GM12878 (cell line): ENCODE data around the gene SLC23A1. TPM values are rescaled to one million over a fixed set of nuclear protein-coding genes. Genes with fewer than 3 reads are reported as not detected.
A peak's percentile ranks its signal among the peaks of the same experiment; 100 is the strongest.

ENCODE experiments used
- ATAC-seq: fragments of 200-7000 bp; cut with Tn5 transposase; 3 replicates; pipeline ENCODE4 v1.9.1; 2020; ENCODE audit warnings: mild to moderate bottlenecking, moderate library complexity
- BruUV-seq: library from RNA; stranded (reverse); fragments of 400-500 nt; replicated peaks from 2 replicates; lab custom pipeline; 2021; lab: Mats Ljungman, UMichigan
- CTCF ChIA-PET: fragments of 300-600 bp; sonication (Branson Sonifier 250); formaldehyde crosslinking; extraction: SDS; loops from one replicate; lab custom pipeline; 2021; ENCODE audit warnings: inconsistent platforms; lab: Yijun Ruan, JAX
- POLR2A ChIA-PET: fragments of 350-600 bp; formaldehyde crosslinking; extraction: SDS; loops from one replicate; lab custom pipeline; 2021; ENCODE audit warnings: inconsistent platforms; lab: Charles Lee
- RAD21 ChIA-PET: fragments of 300-600 bp; sonication (Branson Sonifier 250); formaldehyde crosslinking; loops from one replicate; lab custom pipeline; 2023; ENCODE audit warnings: antibody characterized with exemption; ENCODE audit not compliant: unreplicated experiment; lab: Charles Lee
- SMC1A ChIA-PET: fragments of 300-600 bp; sonication (Branson Sonifier 250); formaldehyde crosslinking; loops from one replicate; lab custom pipeline; 2023; ENCODE audit not compliant: unreplicated experiment, uncharacterized antibody; lab: Charles Lee
- DNase-seq: peaks from one replicate; pipeline ENCODE4 v3.0.0-alpha.2; 2011; ENCODE audit warnings: low read depth, low spot score
- FAIRE-seq: peaks from 3 replicates; lab custom pipeline; 2011; peaks lifted over from hg19 to GRCh38; lab: Jason Lieb, UNC
- H2AFZ ChIP-seq: 2 replicates; pipeline ENCODE4 v1.6.0; 2011; ENCODE audit warnings: low read depth, low read length, control low read depth; ENCODE audit not compliant: control insufficient read depth
- H3K27ac ChIP-seq: 2 replicates; pipeline ENCODE4 v1.5.1; 2011; ENCODE audit warnings: control low read depth; ENCODE audit not compliant: control insufficient read depth, insufficient read depth
- H3K27me3 ChIP-seq, 2 experiments: replicated peaks in 1 of 2; 2 replicates each; pipeline versions ENCODE4 v1.6.0 to v1.6.1; 2011; ENCODE audit warnings: low read length in 1 of 2; ENCODE audit not compliant: control insufficient read depth in 2 of 2, insufficient read depth in 2 of 2
- H3K36me3 ChIP-seq, 2 experiments: 2 replicates each; pipeline ENCODE4 v1.5.1; 2011; ENCODE audit warnings: low read length in 1 of 2; ENCODE audit not compliant: control insufficient read depth in 2 of 2, insufficient read depth in 2 of 2
- H3K4me1 ChIP-seq: 2 replicates; pipeline ENCODE4 v1.6.1; 2011; ENCODE audit warnings: mild to moderate bottlenecking, low read length, moderate library complexity, mixed read lengths; ENCODE audit not compliant: control insufficient read depth, insufficient read depth
- H3K4me2 ChIP-seq: 2 replicates; pipeline ENCODE4 v1.6.0; 2011; ENCODE audit warnings: control low read depth; ENCODE audit not compliant: control insufficient read depth, insufficient read depth
- H3K4me3 ChIP-seq: fragments of 200-600 bp; sonication (generic); 2 replicates; pipeline ENCODE4 v1.5.1; 2016
- H3K79me2 ChIP-seq: 2 replicates; pipeline ENCODE4 v1.6.0; 2011; ENCODE audit warnings: low read length; ENCODE audit not compliant: control insufficient read depth, insufficient read depth
- H3K9ac ChIP-seq: 2 replicates; pipeline ENCODE4 v1.8.0; 2011; ENCODE audit warnings: low read length, control low read depth, mixed read lengths; ENCODE audit not compliant: control insufficient read depth, insufficient read depth
- H3K9me3 ChIP-seq: replicated peaks from 3 replicates; pipeline ENCODE4 v1.5.1; 2011; ENCODE audit warnings: mild to moderate bottlenecking, low read length; ENCODE audit not compliant: control insufficient read depth, insufficient read depth
- H4K20me1 ChIP-seq: 2 replicates; pipeline ENCODE4 v1.6.0; 2011; ENCODE audit not compliant: control insufficient read depth, insufficient read depth
- CBX5 ChIP-seq: sonication (generic); IDR thresholded peaks from 2 replicates; pipeline ENCODE4 v1.6.1; 2016; ENCODE audit warnings: low read depth, moderate library complexity, mild to moderate bottlenecking, inconsistent platforms
- EED ChIP-seq: sonication (generic); IDR thresholded peaks from 2 replicates; pipeline ENCODE4 v1.6.1; 2016; ENCODE audit warnings: antibody characterized with exemption, low read depth
- GABPA ChIP-seq: IDR thresholded peaks from 2 replicates; pipeline ENCODE4 v1.6.1; 2014; ENCODE audit warnings: antibody characterized with exemption, low read depth, mild to moderate bottlenecking, inconsistent platforms
- HDAC6 ChIP-seq: fragments of 200-600 bp; sonication (generic); IDR thresholded peaks from one replicate; pipeline ENCODE4 v1.8.0; 2017; ENCODE audit warnings: antibody characterized with exemption; ENCODE audit not compliant: unreplicated experiment
- JUNB ChIP-seq: IDR thresholded peaks from 2 replicates; pipeline ENCODE4 v1.6.1; 2016; ENCODE audit warnings: antibody characterized with exemption, mild to moderate bottlenecking
- RELB ChIP-seq: fragments of 450-650 bp; IDR thresholded peaks from 2 replicates; pipeline ENCODE4 v1.6.1; 2017; ENCODE audit warnings: low read depth, mild to moderate bottlenecking, moderate library complexity
- SRF ChIP-seq, 2 experiments: IDR thresholded peaks; 2 replicates each; pipeline ENCODE4 v1.6.1; 2011; ENCODE audit warnings: low read depth in 2 of 2, low read length in 2 of 2, mild to moderate bottlenecking in 1 of 2, moderate library complexity in 1 of 2
- ZNF687 ChIP-seq: fragments of 450-650 bp; IDR thresholded peaks from 2 replicates; pipeline ENCODE4 v1.6.1; 2017; ENCODE audit warnings: mild to moderate bottlenecking, moderate library complexity
- WGBS: methylation state at CpG from one replicate; pipeline ENCODE4 v1.1.6; 2016; ENCODE audit warnings: low lambda C conversion rate; ENCODE audit not compliant: insufficient replicate concordance, insufficient coverage; ENCODE audit errors: missing lambda C conversion rate; 5-methylcytosine and 5-hydroxymethylcytosine counted together
- in situ Hi-C: fragments of 300-500 bp; cut with MboI; formaldehyde crosslinking; loops from 9 replicates; pipeline ENCODE4 v1.14.3; 2018; ENCODE audit warnings: mixed read lengths
- intact Hi-C: fragments of 100-400 bp; cut with micrococcal nuclease; formaldehyde crosslinking; loops from one replicate; pipeline ENCODE4 v1.14.2; 2022; ENCODE audit not compliant: unreplicated experiment
- polyA plus RNA-seq, 11 experiments: library from polyadenylated mRNA; depleted of rRNA in 4 of 11; unstranded in 6 of 11; stranded (reverse) in 5 of 11; fragments of >200 nt; fragmentation: Nextera tagmentation in 4 of 11; fragmentation: Illumina TruSeq in 1 of 11; extraction: Ambion mirVana in 4 of 11; extraction: Trizol in 1 of 11; gene quantifications; 1 replicate in 1 of 11; 2 replicates in 10 of 11; pipeline versions ENCODE4 v1.2.1 to v1.2.3, GENCODE V29; 2011 to 2016; ENCODE audit warnings: inconsistent platforms in 2 of 11, missing spikeins in 2 of 11, low read depth in 1 of 11
- total RNA-seq, 4 experiments: library from RNA; depleted of rRNA in 3 of 4; stranded (reverse); fragments of >200 nt in 3 of 4; fragmentation: Illumina TruSeq in 1 of 4; extraction: Trizol in 1 of 4; gene quantifications; 2 replicates each; pipeline versions ENCODE4 v1.2.1 to v1.2.3, GENCODE V29; 2013 to 2021
- TF ChIP-seq, protein P1 (sequence below): fragments of 450-650 bp; IDR thresholded peaks from 2 replicates; pipeline ENCODE4 v1.6.1; 2018; ENCODE audit warnings: mild to moderate bottlenecking, low read depth, moderate library complexity; ENCODE audit not compliant: partially characterized antibody
- TF ChIP-seq, protein P2 (sequence below): fragments of 450-650 bp; IDR thresholded peaks from 2 replicates; pipeline ENCODE4 v1.6.1; 2017; ENCODE audit warnings: mild to moderate bottlenecking, low read depth, inconsistent platforms; ENCODE audit not compliant: poor library complexity, severe bottlenecking

The SLC23A1 gene
- total and polyA plus RNA-seq, 10 of the 15 experiments (the other 5 are each of a cell fraction or from before 2014, with no cell fraction given), result 0.35 to 4.7 (median 1.6) TPM

GRCh38 chr5:139391570-139392323 is 8.7 kb upstream of the SLC23A1 start:
- ChIA-PET CTCF (interaction anchor here (0.6 to 4.4 kb wide), 17 partner anchors 12 to 888 kb away, joined by 3 to 35 read pairs (median 5); partner anchors contain the start of genes MATR3, PAIP2 and SPATA24), RAD21 (interaction anchor here (0.9 to 5.8 kb wide), 18 partner anchors 11 to 566 kb away, joined by 3 to 42 read pairs (median 4); partner anchors contain the start of genes DNAJC18, MATR3, PAIP2 and SPATA24), SMC1A (interaction anchor here (0.7 to 3.0 kb wide), 18 partner anchors 9 to 140 kb away, joined by 3 to 26 read pairs (median 4); partner anchors contain the start of genes MATR3, PAIP2 and SPATA24), POLR2A (interaction anchor here (0.5 to 6.8 kb wide), 16 partner anchors 9 to 228 kb away, joined by 3 to 74 read pairs (median 6); partner anchors contain the start of genes MATR3, PAIP2, SPATA24 and UBE2D2)
- peak; percentile 13 for ATAC-seq
- 28% methylated on average over 33 of the region's 33 CpGs for WGBS
- Histone ChIP-seq H3K4me2 (peak overlapping the region; percentile 73), H3K9me3 (no peaks in the 10 kb centered on the region), H2AFZ (peak overlapping the region; percentile 86), H3K27me3 (no peaks in the 10 kb centered on the region), H3K27ac (peak overlapping the region; percentile 90), H3K79me2 (peaks cover 86% of the 10 kb centered on the region), H3K4me1 (peaks cover 58% of the 10 kb centered on the region), H3K9ac (peak overlapping the region; percentile 97), H4K20me1 (no peaks in the 10 kb centered on the region), H3K4me3 (peak overlapping the region; percentile 87), H3K36me3 (peaks cover 0 to 7% of the 10 kb centered on the region in 2 experiments; a peak in 2 of 4 replicates)
- DNase-seq, result no peak
- intact Hi-C loops, result loop anchor here (2.0 to 5.0 kb wide), 4 partner anchors 51 to 139 kb away; partner anchors contain the start of genes MATR3 and PAIP2
- FAIRE-seq, result peak; percentile 56
- in situ Hi-C loops, result no loop called here
- BruUV-seq, result TSS peak; percentile 55
- TF ChIP-seq RELB (peak; percentile 61; the same call in 1 of the 2 replicates), HDAC6 (no peak), SRF (IDR thresholded peaks at IDR 0.05; ENCODE audit: low read depth in 2 of 2, low read length in 2 of 2) (no peak), GABPA (no peak), JUNB (no peak), CBX5 (no peak), ZNF687 (peak; percentile 36), EED (peak; percentile 38; the same call in 1 of the 2 replicates)
- TF ChIP-seq, protein P1, sequence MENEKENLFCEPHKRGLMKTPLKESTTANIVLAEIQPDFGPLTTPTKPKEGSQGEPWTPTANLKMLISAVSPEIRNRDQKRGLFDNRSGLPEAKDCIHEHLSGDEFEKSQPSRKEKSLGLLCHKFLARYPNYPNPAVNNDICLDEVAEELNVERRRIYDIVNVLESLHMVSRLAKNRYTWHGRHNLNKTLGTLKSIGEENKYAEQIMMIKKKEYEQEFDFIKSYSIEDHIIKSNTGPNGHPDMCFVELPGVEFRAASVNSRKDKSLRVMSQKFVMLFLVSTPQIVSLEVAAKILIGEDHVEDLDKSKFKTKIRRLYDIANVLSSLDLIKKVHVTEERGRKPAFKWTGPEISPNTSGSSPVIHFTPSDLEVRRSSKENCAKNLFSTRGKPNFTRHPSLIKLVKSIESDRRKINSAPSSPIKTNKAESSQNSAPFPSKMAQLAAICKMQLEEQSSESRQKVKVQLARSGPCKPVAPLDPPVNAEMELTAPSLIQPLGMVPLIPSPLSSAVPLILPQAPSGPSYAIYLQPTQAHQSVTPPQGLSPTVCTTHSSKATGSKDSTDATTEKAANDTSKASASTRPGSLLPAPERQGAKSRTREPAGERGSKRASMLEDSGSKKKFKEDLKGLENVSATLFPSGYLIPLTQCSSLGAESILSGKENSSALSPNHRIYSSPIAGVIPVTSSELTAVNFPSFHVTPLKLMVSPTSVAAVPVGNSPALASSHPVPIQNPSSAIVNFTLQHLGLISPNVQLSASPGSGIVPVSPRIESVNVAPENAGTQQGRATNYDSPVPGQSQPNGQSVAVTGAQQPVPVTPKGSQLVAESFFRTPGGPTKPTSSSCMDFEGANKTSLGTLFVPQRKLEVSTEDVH, result no peak
- TF ChIP-seq, protein P2, sequence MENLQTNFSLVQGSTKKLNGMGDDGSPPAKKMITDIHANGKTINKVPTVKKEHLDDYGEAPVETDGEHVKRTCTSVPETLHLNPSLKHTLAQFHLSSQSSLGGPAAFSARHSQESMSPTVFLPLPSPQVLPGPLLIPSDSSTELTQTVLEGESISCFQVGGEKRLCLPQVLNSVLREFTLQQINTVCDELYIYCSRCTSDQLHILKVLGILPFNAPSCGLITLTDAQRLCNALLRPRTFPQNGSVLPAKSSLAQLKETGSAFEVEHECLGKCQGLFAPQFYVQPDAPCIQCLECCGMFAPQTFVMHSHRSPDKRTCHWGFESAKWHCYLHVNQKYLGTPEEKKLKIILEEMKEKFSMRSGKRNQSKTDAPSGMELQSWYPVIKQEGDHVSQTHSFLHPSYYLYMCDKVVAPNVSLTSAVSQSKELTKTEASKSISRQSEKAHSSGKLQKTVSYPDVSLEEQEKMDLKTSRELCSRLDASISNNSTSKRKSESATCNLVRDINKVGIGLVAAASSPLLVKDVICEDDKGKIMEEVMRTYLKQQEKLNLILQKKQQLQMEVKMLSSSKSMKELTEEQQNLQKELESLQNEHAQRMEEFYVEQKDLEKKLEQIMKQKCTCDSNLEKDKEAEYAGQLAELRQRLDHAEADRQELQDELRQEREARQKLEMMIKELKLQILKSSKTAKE, result peak; percentile 12
